ENCODE measurements around the gene NRXN3.

Gene NRXN3

GRCh38 chr14:78673845-78674244 lies 503.7 kb downstream of the NRXN3 start:
- no peak for TF ChIP-seq CTCF (IDR thresholded peaks at IDR 0.05; ENCODE audit: low read depth, low read length, missing control alignments)
- in situ Hi-C loops (cut with HindIII; ENCODE audit: low sequenced_read_pairs) = no loop called here
- DNase-seq (ENCODE audit: low read depth) = no peak
- H3K4me3 ChIP-seq (ENCODE audit: low read depth, low read length) = no peak overlapping the region

GRCh38 chr14:78674820-78675219 lies 504.6 kb downstream of the NRXN3 start:
- in situ Hi-C loops (cut with HindIII; ENCODE audit: low sequenced_read_pairs) = no loop called here
- H3K4me3 ChIP-seq (ENCODE audit: low read depth, low read length) = no peak overlapping the region
- DNase-seq (ENCODE audit: low read depth) = no peak
- no peak for TF ChIP-seq CTCF (IDR thresholded peaks at IDR 0.05; ENCODE audit: low read depth, low read length, missing control alignments)

- in situ Hi-C loops (cut with HindIII; ENCODE audit: low sequenced_read_pairs) = no loop called here
- TF ChIP-seq CTCF (IDR thresholded peaks at IDR 0.05; ENCODE audit: low read depth, low read length, missing control alignments) = no peak
- H3K4me3 ChIP-seq (ENCODE audit: low read depth, low read length) = no peak overlapping the region
- no peak for DNase-seq (ENCODE audit: low read depth)
Measured at GRCh38 chr14:78683206-78683605, 513.0 kb downstream of the NRXN3 start.

GRCh38 chr14:78683981-78684380 lies 513.8 kb downstream of the NRXN3 start:
- no peak for TF ChIP-seq CTCF (IDR thresholded peaks at IDR 0.05; ENCODE audit: low read depth, low read length, missing control alignments)
- H3K4me3 ChIP-seq (ENCODE audit: low read depth, low read length) = no peak overlapping the region
- in situ Hi-C loops (cut with HindIII; ENCODE audit: low sequenced_read_pairs) = no loop called here
- no peak for DNase-seq (ENCODE audit: low read depth)

- DNase-seq (ENCODE audit: low read depth) = no peak
- TF ChIP-seq CTCF (IDR thresholded peaks at IDR 0.05; ENCODE audit: low read depth, low read length, missing control alignments) = no peak
- in situ Hi-C loops (cut with HindIII; ENCODE audit: low sequenced_read_pairs) = no loop called here
- H3K4me3 ChIP-seq (ENCODE audit: low read depth, low read length) = no peak overlapping the region
Measured at GRCh38 chr14:78688503-78688902, 518.3 kb downstream of the NRXN3 start.

GRCh38 chr14:78690836-78691235 lies 520.7 kb downstream of the NRXN3 start:
- in situ Hi-C loops (cut with HindIII; ENCODE audit: low sequenced_read_pairs) = loop anchor here (5.0 kb wide), 1 partner anchor 99 kb away; no protein-coding TSS in a partner anchor
- no peak overlapping the region for H3K4me3 ChIP-seq (ENCODE audit: low read depth, low read length)
- no peak for DNase-seq (ENCODE audit: low read depth)
- TF ChIP-seq CTCF (IDR thresholded peaks at IDR 0.05; ENCODE audit: low read depth, low read length, missing control alignments) = no peak

GRCh38 chr14:78697341-78697740 lies 527.2 kb downstream of the NRXN3 start:
- TF ChIP-seq CTCF (IDR thresholded peaks at IDR 0.05; ENCODE audit: low read depth, low read length, missing control alignments) = peak; percentile 52
- H3K4me3 ChIP-seq (ENCODE audit: low read depth, low read length) = no peak overlapping the region
- DNase-seq (ENCODE audit: low read depth) = peak; percentile 24
- in situ Hi-C loops (cut with HindIII; ENCODE audit: low sequenced_read_pairs) = no loop called here

Measured in astrocyte of the cerebellum (primary cell).